Occipital lobe (tissue), 2 donors: ENCODE results near the gene PDE6B. TPM values are rescaled to one million over a fixed set of nuclear protein-coding genes. Genes with fewer than 3 reads are reported as not detected.
"Not testable (repeated sequence)": the region's sequence is repeated elsewhere in the genome, so short reads cannot be mapped to it uniquely, and the experiment has no call there.

Source experiments
- DNase-seq: peaks from one replicate; lab custom pipeline; 2025; lab: John Stamatoyannopoulos, UW
- total RNA-seq: library from RNA; depleted of rRNA; stranded (reverse); fragments of >200 nt; gene quantifications from one replicate; pipeline ENCODE4 v1.2.3, GENCODE V29; 2014

Gene PDE6B
- total RNA-seq, 1 donor from 2014 or later, result 5.6 TPM

DNA sequence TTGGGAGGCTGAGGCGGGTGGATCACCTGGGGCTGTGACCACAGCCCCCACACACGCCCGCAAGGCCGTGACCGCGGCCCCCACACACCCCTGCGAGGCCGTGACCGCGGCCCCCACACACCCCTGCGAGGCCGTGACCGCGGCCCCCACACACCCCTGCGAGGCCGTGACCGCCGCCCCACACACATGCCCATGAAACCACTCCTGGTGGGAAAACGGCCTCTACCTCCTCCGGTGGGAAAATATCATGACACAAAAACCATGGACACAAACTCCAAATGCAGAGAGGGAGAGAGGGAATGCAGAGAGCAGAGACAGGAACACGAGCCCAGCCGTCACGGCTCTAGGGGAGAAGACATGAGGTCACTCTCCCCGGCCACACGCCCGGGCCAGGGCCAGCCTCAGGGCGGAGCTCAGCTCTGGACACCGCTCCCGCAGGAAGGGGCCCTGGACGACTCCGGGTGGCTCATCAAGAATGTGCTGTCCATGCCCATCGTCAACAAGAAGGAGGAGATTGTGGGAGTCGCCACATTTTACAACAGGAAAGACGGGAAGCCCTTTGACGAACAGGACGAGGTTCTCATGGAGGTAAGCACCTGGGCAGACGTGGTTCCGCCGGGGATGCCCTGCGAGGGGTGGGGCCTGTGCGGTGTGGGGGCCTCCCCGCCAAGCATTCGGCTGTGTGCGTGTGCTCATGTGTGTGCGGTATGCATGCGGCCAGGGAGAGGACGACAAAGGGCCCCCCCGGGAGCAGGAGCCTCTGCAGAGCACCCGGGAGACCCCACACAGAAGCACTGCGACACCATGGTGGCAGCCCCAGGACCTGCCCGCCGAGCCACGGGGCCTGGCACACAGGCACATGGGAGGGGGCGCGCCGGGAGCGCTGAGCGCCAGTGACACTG lies 31.3 kb downstream of the PDE6B start:
- DNase-seq, result no peak

DNA sequence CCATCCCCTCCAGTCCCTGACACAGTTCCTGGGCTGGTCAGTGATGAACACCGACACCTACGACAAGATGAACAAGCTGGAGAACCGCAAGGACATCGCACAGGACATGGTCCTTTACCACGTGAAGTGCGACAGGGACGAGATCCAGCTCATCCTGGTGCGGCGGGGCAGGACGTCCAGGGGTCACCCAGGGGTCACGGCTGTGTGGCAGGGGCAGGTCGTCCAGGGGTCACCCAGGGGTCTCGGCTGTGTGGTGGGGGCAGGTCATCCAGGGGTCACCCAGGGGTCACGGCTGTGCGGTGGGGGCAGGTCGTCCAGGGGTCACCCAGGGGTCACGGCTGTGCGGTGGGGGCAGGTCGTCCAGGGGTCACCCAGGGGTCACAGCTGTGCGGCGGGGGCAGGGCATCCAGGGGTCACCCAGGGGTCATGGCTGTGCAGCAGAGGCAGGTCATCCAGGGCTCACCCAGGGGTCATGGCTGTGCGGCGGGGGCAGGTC lies 32.0 kb downstream of the PDE6B start:
- no peak for DNase-seq

DNA sequence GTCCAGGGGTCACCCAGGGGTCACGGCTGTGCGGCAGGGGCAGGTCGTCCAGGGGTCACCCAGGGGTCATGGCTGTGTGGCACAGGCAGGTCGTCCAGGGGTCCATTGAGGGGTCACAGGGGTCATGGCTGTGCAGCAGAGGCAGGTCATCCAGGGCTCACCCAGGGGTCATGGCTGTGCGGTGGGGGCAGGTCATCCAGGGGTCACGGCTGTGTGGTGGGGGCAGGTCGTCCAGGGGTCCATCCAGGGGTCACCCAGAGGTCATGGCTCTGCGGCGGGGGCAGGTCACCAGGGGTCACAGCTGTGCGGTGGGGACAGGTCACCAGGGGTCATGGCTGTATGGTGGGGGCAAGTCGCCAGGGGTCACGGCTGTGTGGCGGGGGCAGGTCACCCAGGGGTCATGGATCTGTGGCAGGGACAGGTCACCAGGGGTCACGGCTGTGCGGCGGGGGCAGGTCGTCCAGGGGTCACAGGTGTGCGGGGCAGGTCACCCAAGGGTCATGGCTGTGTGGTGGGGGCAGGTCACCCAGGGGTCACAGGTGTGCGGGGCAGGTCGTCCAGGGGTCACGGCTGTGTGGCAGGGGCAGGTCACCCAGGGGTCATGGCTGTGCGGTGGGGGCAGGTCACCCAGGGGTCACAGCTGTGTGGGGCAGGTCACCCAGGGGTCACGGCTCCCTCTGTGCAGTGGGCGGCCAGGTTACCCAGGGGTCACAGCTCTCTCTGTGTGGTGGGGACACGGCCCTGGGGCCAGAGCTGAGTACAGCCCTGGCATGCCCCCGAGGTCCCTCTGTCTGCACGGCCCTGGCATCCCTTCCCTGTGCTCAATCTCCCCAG lies 32.7 kb downstream of the PDE6B start:
- DNase-seq, result no peak

DNA sequence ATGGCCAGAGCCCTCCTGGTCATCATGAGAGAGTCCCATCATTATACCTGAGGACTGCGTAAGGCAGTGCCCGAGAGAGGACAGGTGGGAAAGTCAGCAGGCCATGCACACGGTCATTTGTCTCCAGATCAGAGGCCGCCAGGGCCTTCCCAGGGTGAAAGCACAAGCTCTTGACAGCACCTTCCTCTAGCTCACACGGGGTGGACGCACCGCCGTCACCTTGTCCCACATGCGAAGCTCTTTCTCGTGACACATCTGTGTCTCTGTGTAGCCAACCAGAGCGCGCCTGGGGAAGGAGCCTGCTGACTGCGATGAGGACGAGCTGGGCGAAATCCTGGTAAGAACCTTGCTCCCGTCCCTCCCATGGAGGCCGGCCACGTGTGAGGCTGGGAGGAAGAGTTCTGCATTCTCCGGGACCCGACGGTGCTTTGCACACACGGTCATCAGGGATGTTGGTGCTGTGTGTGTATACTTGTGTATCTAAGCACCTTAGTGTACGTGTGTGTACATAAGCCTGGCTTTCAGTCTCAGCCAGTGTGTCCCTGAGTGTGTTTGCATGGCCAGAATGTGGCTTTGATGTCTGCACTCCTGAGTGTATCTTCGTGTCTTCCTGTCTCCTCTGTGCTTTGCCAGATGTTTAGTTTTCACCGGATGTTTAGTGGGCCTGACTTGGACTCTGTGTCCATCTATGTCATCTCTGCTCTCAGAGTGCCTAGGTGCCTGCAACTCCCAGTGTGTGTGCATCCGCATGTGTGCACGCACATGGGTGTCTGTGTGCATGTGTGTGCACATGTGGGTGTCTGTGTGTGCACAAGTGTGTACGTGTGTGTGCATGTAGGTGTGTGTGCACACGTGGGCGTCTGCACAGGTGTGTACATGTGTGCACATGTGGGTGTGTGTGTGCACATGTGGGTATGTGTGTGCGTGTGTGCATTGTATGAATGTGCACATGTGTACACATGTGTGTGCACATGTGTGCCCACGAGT lies 33.6 kb downstream of the PDE6B start:
- DNase-seq, result no peak

DNA sequence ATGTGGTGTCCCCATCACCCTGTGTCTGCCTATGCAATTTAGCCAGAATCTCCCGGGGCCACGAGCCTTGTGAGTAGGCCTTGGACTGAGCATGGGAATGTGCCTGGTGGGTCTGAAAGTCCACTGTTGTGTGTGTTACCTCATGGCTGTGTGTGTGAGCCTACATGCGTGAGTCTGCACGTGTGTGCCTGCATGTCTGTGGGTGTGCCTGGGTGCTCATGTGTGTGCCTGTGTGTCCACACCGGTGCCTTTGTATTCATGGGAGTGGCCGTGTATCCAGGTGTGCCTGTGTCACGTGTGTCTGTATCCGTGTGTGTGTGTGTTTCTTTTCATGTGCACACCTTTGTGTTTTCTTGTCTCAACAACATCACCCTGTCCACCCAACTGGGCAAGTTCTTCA lies 34.5 kb downstream of the PDE6B start:
- DNase-seq, result no peak

DNA sequence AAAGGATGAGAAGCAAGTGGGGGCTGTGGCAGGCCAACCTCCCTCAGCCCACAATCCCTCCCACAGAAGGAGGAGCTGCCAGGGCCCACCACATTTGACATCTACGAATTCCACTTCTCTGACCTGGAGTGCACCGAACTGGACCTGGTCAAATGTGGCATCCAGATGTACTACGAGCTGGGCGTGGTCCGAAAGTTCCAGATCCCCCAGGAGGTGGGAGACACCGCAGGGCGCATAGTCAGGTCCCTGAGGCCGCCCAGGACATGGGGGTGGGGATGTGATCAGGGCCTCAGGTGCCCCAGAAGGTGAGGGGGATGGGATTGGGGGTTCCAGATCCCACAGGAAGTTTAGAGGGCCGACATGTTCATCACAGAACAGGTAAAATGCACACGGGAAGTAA lies 35.0 kb downstream of the PDE6B start:
- no peak for DNase-seq

DNA sequence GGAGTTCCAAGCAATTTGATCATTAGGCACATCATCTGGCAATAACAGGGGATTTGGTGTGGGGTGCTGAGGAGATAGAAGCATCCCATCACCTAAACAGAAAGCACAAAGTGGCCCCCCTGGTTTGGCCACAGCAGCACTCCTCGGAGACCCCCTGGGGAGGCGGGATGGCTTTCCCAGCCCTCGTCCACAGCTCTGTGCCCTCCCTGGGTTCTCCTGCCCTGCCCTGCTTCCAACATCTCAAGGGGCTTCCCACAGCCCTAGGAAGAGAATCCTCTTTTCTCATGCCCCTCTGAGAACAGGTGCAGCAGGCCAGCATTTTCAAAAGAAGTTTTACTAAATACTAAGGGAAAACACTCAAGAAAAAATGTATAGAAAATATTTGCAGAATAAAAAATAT lies 35.9 kb downstream of the PDE6B start:
- no peak for DNase-seq

DNA sequence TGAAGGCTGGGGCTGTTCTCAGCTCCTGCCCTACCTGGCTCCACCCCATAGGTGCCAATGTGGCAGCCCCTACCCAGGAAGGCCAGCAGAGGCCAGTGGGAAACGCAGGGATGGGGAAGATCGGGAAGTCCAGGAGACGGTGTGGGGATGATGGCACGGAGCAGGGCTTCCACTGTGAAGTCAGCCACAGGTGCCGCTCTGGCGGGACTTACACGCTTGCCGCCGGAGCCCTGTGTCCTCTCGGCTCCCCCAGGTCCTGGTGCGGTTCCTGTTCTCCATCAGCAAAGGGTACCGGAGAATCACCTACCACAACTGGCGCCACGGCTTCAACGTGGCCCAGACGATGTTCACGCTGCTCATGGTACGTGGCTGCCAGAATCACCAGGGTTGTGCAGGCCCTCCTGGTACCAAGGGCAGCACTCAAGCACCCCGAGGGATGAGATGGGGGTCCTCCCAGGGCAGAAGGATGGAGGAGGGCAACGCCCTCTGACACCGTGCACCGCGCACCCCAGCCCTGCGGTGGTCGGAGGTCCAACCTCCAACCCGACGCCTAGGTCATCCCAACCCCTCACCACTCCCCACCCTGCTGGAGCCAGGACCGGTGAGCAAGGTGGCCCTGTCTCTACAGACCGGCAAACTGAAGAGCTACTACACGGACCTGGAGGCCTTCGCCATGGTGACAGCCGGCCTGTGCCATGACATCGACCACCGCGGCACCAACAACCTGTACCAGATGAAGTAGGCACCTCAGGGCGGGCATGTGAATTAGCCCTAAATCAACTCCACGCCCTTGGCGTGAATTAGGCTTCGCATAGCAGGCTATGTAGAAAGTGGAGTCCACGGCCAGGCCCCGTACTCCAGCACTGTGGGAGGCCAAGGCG lies 36.7 kb downstream of the PDE6B start:
- no peak for DNase-seq

DNA sequence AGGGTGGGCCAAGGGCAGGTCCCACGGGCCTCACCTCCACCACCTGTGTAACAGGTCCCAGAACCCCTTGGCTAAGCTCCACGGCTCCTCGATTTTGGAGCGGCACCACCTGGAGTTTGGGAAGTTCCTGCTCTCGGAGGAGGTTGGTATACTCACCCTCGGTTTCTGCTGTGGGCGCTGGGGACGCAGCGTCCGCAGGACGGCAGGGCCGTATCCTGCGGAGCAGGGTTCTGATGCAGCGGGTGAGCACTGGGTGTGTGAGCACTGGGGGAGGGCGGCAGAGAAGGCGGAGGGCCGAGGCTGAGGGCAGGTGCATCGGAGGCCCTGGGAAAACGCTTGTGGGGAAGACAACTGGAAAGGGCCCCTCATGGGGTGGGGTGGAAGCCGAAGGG lies 37.7 kb downstream of the PDE6B start:
- no peak for DNase-seq

DNA sequence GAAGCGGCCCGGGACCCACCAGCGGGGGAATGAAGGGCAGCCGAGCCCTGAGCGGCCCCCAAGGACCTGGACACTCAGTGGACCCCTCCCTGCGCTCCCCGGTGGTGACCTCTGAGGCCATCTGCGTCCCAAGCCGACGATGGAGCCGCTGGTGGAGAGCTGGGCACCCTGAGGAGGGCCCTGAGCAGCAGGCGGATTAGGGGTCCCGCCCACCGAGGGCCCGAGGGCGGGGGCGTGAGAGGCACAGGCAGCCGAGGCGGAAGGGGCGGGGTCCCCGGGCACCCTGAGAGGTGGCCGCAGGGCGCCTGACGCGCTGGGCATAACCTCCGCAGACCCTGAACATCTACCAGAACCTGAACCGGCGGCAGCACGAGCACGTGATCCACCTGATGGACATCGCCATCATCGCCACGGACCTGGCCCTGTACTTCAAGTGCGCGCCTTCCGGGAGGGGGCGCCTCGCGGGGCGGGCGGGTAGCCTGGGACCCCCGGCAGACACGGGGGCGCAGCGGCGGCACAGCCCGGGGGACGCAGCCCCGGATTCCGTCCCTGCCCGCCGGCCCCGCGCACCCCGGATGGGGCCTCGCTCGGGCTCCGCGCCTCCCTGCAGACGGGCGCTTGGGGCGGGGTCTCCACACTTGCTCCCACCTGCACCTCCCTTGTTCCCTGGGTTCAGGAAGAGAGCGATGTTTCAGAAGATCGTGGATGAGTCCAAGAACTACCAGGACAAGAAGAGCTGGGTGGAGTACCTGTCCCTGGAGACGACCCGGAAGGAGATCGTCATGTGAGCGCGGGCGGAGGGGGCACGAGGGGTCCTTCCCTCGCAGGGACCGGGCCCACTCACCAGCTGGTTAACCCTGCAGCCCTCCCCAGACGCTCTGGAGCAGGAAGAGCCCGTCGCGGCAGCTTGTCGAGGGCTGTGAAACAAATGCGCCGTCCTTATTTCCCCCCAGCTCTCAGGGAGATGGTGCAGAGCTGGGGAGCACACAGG lies 38.4 kb downstream of the PDE6B start:
- DNase-seq, result no peak

DNA sequence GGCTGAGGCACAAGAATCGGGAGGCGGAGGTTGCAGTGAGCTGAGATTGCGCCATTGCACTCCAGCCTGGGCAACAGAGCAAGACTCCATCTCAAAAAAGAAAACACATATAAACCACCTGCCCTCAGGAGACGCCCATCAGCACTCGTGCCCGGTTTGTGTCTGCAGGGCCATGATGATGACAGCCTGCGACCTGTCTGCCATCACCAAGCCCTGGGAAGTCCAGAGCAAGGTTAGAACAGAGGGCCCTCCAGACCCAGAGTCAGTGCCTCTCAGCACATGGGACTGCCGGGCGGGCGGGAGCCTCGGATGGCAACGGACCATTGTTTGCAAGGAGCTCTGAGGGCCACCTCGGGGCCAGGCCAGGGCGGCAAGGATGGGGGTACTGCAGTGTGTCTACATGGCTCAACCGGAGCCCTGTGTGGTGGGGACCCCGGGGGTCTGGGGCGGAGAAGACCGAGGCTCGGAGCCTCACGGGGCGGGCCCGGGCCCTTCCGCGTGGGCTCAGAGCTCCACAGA lies 39.4 kb downstream of the PDE6B start:
- no peak for DNase-seq

DNA sequence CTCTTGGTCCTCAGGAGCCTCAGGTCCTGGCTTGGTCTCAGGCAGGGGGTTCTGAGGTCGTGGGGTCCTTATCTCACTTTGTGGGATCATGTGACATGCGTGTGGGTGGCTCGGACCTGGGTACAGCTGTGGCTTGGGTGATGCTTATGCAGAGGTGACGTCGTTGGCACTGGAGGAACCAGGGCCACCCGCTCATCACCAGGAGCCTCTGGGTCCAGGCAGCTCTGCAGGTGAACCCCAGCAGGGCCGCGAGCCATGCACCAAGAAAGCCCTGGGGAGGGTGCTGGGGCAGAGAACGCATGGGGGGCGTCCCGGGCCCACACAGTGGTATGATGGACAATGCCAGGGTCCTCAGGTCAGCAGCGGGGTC lies 40.0 kb downstream of the PDE6B start:
- DNase-seq, result no peak

DNA sequence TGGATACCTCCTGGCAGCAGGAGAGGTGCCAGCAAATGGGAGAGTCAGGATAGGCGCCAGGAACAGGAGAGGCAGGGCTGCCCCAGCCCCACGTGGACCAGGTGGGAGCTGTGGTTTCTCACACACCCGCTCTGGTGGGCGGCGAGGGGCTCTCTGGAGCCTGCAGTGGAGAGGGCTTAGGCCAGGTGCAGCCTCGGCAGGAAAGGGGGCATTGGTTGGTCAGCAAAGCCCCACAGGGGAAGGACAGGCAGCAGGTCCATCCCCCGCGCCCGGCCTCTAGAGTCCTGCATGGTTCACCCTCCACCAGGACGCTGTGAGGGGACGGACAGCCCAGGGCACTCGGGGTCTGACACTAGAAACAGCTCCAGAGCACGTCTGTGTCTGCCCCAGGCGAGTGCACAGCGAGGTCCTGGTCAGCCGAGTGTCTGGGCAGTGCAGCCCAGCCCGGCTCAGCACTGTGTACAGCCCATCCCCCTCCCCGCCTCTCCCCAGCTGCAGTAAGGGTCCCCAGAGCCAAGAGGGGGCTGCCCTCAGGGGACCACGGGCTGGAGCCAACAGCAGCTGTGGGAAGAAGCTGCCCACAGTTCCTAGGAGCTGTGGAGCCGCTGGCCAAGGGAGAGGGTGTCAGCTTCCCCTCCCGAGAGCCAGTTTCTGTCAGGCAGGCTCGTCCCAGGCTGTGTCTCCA lies 40.5 kb downstream of the PDE6B start:
- no peak for DNase-seq

DNA sequence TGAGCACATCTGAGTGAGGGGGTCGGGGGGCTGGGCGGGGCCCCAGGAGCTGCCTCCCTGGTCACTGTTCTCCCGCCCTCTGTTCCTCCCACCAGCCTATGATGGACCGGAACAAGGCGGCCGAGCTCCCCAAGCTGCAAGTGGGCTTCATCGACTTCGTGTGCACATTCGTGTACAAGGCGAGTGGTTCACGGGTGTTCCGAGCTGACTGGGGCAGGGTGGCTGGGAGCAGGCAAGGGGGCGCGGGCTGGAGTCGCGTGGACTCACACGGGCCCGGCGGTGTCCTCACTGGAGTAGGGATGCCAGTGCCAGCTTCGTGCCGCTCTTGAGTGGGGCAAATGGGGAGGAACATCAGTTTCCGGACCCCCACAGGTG lies 41.0 kb downstream of the PDE6B start:
- DNase-seq, result no peak

DNA sequence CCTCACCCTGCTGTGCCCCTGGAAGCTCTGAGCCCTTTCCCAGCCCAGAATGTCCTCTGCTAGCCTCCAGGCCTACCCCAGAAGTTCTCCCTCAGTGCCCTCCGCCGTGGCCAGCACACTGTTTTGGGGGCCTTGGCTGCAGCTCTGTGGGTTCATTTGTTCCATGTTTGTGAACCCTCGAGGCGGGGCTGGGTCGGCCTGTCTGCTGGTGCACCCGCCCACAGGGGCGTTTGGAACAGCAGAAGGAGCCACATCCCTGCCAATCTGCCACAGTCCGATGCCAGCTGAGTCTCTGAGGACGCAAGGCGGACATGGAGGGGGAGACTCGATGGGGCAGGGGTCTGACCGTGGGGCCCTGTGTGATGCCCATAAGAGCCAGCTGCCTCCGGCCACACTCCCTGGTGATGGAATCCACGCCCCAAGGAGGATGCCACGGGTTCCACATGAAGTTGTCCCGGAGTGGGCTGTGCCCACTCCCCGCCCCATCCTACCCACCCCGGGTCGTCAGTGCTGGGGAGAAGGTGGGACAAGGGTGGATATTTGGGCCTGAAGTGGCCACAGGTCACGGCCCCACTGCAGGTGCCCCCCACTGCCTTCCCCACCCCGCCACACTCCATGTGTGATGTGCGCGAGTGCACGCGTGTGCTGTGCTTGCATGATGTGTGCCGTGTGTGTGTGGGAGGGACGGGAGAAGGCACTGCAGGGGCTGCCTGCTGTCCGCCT lies 41.6 kb downstream of the PDE6B start:
- DNase-seq, result no peak

DNA sequence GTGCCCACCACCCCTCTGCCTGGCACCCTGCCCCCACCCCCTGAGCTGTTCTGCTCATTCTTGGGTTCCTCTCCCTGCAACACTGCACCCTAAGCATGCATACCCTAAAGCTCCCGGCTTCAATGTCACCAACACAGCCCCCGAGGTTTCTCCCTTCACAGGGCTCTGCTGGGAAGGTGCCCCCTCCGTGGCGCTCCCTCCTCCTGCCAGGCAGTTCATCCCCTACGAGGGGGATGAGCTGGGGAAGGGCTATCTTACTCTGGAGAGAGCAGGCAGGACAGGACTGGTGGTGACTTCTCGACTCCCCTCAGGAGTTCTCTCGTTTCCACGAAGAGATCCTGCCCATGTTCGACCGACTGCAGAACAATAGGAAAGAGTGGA lies 42.2 kb downstream of the PDE6B start:
- DNase-seq, result no peak

DNA sequence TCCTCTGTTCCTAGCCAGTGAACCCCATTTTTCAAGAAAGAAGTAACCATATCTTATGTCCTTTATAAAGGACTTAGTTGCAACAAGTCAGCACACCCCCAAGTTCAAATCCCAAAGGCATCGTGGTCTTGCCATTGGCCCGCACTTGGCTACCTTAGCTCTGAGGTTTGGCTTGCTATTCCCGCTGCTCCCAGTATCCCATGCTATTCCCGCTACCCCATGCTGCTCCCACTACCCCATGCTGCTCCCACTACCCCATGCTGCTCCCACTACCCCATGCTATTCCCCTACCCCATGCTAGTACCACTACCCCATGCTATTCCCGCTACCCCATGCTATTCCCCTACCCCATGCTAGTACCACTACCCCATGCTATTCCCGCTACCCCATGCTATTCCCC lies 42.8 kb downstream of the PDE6B start:
- DNase-seq, result not testable (repeated sequence)
